ENCODE data around the gene ARID5B.

Gene ARID5B

GRCh38 chr10:62109587-62110293 is 208.2 kb downstream of the ARID5B start:
- peak; percentile 73 for DNase-seq

- no peak for DNase-seq
Observed at GRCh38 chr10:62112300-62112699, 210.8 kb downstream of the ARID5B start.

GRCh38 chr10:62112963-62113362 is 211.5 kb downstream of the ARID5B start:
- DNase-seq = no peak

DNA sequence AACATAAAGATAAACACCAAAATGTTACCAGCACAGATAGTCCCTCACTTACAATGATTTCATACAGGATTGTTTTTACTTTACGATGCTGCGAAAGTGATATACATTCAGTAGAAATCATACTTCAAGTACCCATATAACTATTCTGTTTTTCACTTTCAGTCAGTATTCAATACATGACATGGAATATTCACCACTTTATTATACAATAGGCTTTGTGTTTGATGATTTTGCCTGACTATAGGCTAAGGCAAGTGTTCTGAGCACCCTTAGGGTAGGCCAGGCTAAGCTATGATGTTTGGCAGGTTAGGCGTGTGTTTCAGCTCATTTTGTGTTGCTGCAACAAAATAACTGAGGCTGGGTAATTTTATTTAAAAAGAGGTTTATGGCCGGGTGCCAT is 212.2 kb downstream of the ARID5B start:
- no peak for DNase-seq

- no peak for DNase-seq
Observed at GRCh38 chr10:62115321-62115720, 213.8 kb downstream of the ARID5B start.

- no peak for DNase-seq
Observed at GRCh38 chr10:62115842-62116241, 214.3 kb downstream of the ARID5B start.

DNA sequence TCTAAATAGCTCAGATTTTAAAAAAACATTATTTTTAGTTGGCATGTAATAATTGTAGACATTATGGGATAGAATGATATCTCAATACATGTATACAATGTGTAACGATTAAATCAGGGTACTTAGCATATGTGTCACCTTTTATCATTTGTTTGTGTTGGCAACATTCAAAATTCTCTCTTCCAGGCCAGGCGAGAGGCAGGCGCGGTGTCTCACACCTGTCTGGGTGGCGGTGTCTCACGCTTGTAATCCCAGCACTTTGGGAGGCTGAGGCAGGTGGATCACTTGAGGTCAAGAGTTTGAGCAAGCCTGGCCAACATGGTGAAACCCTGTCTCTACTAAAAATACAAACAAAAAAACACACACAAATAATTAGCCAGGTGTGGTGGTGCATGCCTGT is 215.4 kb downstream of the ARID5B start:
- DNase-seq = no peak

DNA sequence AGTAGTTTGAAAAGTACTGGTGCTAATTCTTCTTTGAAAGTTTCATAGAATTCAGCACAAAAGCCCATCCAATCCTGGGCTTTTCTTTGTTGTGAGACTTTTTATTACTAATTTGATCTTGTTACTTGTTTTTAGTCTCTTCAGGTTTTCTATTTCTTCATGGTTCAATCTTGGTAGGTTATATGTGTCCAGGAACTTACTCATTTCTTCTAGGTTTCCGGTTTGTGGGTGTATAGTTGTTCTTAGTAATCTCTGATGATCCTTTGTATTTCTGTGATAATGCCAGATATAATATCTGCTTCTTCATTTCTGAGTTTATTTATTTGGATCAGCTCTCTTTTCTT is 219.7 kb downstream of the ARID5B start:
- DNase-seq = no peak

DNA sequence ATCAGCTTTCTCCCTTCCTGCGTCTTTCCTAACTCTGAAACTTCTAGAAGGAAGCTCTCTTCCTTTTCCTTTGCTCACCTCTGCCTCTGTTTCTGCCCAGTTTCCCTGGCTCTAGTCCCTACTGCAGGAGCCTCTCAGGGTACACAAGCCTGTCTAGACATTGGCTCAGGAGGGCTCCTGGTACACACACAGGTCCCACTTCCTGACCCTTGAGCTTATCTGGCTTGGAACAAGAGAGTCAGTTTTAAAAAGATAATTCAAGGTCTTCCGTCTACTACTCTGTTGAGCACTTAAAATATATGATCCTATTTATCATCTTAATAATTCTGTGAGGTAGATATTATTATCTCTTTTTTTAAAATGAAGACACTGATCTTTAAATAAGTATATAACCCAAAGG is 226.5 kb downstream of the ARID5B start:
- no peak for DNase-seq

GRCh38 chr10:62130948-62131347 is 229.4 kb downstream of the ARID5B start:
- no peak for DNase-seq

DNA sequence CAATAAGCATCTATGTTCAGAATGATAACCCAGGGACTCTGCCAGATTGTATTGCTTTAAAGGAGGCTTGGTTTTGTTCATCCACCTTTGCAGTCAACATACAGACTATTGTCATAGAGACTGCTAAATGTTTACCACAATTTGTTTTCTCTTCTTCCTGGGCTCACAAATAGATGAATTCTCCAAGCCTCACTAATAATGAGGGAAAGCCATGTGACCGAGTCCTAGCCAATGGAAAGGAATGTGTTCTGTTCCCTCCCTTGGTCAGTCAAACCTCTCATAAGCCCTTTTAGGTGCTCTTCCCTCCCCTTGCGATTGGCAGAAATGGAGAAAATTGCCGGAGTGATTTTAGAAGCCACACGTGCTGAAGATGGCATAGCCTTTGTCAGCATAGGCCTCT is 230.2 kb downstream of the ARID5B start:
- no peak for DNase-seq

DNA sequence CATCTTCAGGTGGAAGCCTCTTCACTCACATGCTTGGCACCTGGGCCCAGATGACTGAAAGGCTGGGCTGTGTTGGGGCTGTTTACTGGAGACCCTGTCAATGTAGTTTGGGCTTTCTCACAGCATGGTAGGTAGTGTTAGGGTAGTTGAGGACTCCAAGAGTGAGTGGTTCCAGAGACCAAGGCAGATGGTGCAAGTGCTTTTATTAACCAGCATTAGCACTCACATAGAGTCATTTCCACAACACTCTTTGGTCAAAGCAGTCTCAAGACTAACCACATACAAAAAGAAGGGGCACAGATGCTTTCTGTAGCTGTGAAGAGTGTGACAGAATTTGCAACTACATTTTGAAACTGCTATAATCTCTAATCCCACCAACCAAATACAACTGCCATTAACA is 232.1 kb downstream of the ARID5B start:
- DNase-seq = no peak

DNA sequence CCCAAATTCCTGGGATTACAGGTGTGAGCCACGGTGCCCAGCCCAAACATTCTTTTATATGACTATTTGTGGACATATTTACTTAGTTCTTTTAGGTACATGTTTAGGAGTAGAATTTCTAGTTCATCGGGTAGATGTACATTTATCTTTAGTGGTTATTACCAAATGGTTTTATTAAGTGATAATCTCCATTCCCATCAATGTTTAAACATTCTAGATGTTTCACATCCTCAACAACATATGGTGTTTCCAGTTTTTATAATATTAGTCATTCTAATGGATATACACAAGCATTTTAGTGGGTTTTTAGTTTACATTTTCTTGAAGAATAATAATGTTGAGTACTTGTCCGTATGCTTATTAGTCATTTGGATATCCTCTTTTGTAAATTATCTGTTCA is 235.4 kb downstream of the ARID5B start:
- DNase-seq = no peak

All from suppressor macrophage treated with lipopolysaccharide for 4 hours (primary cell).